SW 1271 (cell line): Measurements from ENCODE around the gene MATN1.
"Not testable (repeated sequence)": the region's sequence is repeated elsewhere in the genome, so short reads cannot be mapped to it uniquely, and the experiment has no call there.

Source experiments
- DNase-seq, 2 experiments: peaks; one replicate each; lab custom pipeline; 2025; lab: John Stamatoyannopoulos, UW

The MATN1 gene

GRCh38 chr1:30696831-30697230 is 26.6 kb downstream of the MATN1 start:
- no peak for DNase-seq

DNA sequence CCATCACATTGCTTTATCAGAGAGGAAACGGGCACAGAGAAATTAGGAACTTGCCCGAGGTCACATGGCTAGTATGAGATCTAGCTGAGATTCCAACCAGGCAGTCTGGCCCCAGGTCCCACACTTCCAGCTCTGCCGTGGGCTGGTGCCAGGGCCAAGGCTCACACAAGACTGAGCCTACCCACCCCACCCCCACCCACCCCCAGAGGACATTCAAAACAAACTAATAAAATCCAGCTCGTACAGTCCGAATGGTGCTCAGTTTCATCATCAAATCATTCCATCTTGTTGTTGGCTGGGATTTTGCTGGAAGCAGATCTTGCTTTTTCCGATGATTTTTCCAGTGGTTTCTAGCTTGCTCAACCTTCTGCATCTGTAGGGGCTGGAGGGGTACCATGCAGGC is 27.9 kb downstream of the MATN1 start:
- no peak for DNase-seq

GRCh38 chr1:30694280-30695175 is 28.9 kb downstream of the MATN1 start:
- no peak for DNase-seq

DNA sequence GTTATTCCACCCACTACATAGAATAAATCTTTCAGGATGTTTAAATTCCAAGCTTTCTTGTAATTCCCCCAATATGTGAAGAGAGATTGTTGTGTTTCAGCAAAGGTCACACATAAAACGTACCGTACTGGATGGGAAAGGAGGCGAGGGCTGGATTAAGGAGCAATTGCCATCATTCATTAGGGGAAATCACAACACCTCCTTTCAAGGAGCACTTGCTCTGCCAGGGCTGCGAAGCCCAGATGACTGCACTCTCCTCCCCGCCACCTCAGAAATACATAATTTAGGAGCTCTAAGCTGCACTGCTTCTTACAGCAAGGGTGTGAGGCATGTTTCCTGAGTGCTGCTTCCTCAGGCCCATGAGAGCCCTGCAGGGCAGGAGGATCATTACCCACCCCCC is 29.6 kb downstream of the MATN1 start:
- DNase-seq: no peak

DNA sequence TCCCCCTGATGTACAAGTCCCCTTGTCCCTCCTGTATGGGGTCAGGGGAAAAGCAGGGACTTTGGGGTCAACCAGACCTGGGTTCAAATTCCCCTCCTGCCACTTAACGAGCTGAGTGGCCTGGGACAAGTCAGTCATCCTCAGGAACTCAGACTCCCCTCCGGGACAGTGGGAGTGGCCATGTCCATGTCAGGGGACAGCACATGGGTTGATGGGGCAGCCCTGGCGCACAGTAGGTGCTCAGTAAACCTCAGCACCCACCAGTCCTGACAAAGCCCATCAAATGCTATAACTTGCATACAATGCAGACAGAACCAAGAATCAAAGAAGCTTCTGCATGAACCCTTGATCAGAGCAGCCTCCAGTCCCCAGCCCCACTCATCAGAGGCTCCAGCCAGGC is 30.0 kb downstream of the MATN1 start:
- no peak for DNase-seq

DNA sequence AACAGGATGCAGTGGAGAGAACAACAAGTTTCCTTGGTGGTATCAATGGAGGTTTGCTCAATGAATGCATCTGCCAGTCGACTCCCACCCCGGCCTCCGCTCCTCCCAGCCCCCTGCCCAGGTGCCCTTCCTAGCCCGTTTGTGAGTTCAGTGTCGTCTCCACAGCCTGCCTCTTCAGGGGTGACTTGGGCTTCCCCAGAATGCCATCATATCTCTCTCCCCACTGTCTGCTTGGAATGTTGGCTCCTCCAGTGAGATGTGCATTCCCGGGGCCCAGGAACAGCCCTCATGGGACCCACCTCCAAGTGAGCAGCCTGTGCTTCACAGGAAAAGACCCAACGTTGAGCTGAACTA is 30.5 kb downstream of the MATN1 start:
- no peak for DNase-seq

DNA sequence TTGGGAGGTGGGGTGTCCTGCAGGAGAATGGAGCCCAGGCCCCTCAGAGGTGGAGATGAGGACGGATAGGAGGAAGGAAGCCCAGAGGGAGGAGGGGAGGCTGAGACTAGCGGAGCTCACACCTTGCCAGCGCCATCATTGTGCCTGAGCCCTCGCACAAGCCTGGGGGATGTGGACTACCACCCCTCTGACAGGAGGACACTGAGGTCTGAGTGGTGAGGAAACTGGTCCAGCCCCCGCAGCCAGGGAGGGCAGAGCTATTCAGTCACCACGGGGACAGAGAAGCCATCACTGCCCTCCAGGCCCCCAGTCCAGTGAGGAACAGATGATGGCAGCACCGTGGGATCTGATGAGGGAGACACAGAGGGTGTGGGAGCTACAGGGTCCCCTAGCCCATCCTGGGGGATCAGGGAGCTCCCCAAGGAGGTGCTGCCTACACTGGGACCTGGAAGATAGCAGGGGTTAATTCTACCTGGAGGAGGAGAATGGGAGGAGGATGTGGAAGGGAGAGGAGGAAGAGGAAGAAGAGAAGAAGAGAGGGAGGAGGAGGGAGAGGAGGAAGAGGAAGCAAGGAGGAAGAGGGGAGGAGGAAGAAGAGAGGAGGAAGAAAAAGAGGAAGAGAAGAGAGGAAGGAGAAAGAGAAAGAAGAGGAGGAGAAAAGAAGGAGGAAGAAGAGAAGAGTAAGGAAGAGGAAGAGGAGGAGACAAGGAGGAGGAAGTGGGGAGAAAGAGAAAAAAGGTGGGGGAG is 31.0 kb downstream of the MATN1 start:
- DNase-seq: no peak

GRCh38 chr1:30691480-30691879 is 31.9 kb downstream of the MATN1 start:
- no peak for DNase-seq

DNA sequence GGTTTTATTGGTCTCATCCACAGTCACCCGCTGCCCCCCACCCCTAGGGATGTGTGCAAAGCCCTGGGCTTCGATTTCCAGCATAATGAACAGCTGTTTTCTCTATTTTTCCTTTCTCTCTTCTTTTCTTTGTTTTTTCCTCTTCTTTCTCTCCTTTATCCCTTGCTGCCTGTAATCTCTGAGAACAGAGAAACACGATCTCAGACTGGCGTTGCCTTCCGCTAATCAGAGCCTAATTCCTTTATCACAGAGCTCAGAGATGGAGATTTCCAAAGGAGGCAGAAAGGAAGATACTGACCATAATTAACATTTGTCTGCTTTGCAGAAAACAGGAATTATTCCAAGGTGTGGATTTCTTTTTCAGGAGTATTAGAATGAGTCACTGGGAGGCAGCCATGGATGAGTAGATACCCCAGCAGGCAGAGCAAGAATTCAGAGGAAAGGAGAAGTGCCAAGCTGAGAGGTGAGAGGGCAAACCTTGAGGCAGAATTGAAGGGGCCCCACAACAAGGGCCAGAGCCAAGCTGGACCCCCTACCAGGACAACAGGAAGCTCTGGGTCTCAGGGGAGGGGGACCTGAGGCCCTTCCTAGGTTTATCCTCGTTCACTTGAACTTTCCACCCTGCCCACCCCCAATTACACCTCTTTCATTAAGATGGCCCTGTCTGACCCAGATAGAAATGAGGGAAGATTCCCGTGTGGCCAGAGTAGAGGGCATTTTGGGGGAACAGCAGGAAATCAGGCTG is 33.3 kb downstream of the MATN1 start:
- DNase-seq: no peak

- DNase-seq: no peak
Observed at GRCh38 chr1:30688920-30689794, 34.2 kb downstream of the MATN1 start.

DNA sequence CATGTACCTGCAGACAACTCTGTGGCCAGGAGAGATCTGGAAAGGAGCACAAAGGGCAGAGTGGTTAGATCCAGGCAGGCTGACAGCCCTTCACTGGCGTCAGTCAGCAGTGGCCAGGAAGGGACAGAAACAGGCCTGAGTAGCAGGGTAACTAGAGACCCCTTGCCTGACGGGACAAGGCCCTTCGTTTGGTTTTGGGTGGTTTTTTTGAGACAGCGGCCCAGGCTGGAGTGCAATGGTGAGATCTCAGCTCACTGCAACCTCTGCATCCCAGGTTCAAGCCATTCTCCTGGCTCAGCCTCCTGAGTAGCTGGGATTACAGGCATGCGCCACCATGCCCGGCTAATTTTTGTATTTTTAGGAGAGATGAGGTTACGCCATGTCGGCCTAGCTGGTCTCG is 34.9 kb downstream of the MATN1 start:
- not testable (repeated sequence) for DNase-seq

- no peak for DNase-seq
Observed at GRCh38 chr1:30687886-30688285, 35.5 kb downstream of the MATN1 start.

GRCh38 chr1:30686236-30686935 is 37.0 kb downstream of the MATN1 start:
- DNase-seq: no peak

- no peak for DNase-seq
Observed at GRCh38 chr1:30685796-30686165, 37.6 kb downstream of the MATN1 start.

GRCh38 chr1:30684881-30685795 is 38.2 kb downstream of the MATN1 start:
- no peak for DNase-seq

DNA sequence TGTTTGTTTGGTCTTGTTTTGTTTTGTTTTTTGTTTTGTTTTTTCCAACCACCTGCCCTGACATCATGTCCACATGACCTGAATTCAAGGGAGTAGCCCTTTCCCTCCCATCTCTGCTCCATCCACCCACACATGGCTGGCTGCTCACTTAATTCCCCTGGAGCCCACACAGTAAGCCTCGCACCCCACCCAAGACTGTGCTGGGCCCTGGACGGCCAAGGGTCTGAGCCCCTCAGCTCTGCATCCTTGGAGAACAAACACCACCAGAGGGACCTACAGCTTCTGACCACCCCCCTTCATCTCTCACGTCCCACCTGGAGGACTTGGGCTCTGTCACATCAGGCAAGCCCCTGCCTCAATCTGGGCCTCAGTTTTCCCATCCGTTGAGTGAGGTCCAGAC is 39.1 kb downstream of the MATN1 start:
- no peak for DNase-seq

DNA sequence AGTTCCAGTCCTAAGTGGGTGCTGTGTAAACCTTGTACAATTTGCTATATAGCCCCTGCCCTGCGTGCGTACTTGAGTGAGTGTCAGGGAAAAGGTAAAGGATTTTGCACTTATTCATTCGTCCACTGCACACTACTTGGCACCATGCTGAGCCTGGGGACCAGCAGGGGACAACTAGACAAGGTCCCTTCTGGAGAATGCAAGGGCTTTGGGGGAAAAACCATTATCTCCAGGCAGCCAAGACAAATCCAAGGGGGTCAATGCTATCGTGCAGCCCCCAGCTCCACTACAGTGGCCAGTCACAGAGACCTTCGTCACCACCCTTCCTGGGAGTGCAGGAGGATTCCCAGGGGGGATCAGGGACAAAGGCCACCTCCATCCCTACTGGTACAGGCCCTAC is 39.7 kb downstream of the MATN1 start:
- DNase-seq: no peak

GRCh38 chr1:30682396-30683275 is 40.7 kb downstream of the MATN1 start:
- no peak for DNase-seq

GRCh38 chr1:30681782-30682181 is 41.6 kb downstream of the MATN1 start:
- no peak for DNase-seq
